Neural cell (in vitro differentiated cells): ENCODE data around the gene NRN1. TPM values are rescaled to one million over a fixed set of nuclear protein-coding genes. Genes with fewer than 3 reads are reported as not detected.

Source experiments
- H2AFZ ChIP-seq: fragments of 200-600, 300-800 bp; sonication (generic), shearing (Covaris generic); 2 replicates; pipeline ENCODE4 v1.6.0; 2014; ENCODE audit warnings: low read depth, mild to moderate bottlenecking, antibody characterized with exemption, low read length, moderate library complexity
- H3F3A ChIP-seq: fragments of 200-600 bp; shearing (Covaris generic); 2 replicates; pipeline ENCODE4 v1.6.1; 2016; ENCODE audit warnings: mild to moderate bottlenecking, moderate library complexity, mixed read lengths, antibody characterized with exemption, low read length; ENCODE audit not compliant: insufficient read depth, poor library complexity, severe bottlenecking
- H3K27ac ChIP-seq: fragments of 200-600, 300-800 bp; sonication (generic), shearing (Covaris generic); 2 replicates; pipeline ENCODE4 v1.5.1; 2014; ENCODE audit warnings: mild to moderate bottlenecking, low read length, moderate library complexity
- H3K27me3 ChIP-seq: fragments of 300-800, 200-600 bp; sonication (generic), shearing (Covaris generic); 2 replicates; pipeline ENCODE4 v1.6.0; 2014; ENCODE audit warnings: mild to moderate bottlenecking, low read depth, low read length, moderate library complexity; ENCODE audit not compliant: insufficient read depth
- H3K36me3 ChIP-seq: fragments of 300-800, 200-600 bp; sonication (generic), shearing (Covaris generic); 2 replicates; pipeline ENCODE4 v1.5.1; 2014; ENCODE audit warnings: mild to moderate bottlenecking, antibody characterized with exemption, low read length, moderate library complexity; ENCODE audit not compliant: insufficient read depth
- H3K4me2 ChIP-seq: fragments of 300-800, 200-600 bp; sonication (generic), shearing (Covaris generic); 2 replicates; pipeline ENCODE4 v1.6.0; 2014; ENCODE audit warnings: mild to moderate bottlenecking, low read length
- H3K4me3 ChIP-seq: fragments of 300-800, 200-600 bp; sonication (generic), shearing (Covaris generic); 2 replicates; pipeline ENCODE4 v1.5.1; 2014; ENCODE audit warnings: mild to moderate bottlenecking, low read length, moderate library complexity
- H3K79me2 ChIP-seq: fragments of 200-600 bp; shearing (Covaris generic); replicated peaks from 2 replicates; pipeline ENCODE4 v1.6.0; 2014; ENCODE audit warnings: mild to moderate bottlenecking, low read length, moderate library complexity; ENCODE audit not compliant: insufficient read depth
- H3K9ac ChIP-seq: fragments of 300-800, 200-600 bp; sonication (generic), shearing (Covaris generic); 2 replicates; pipeline ENCODE4 v1.6.1; 2016; ENCODE audit warnings: mild to moderate bottlenecking, low read length, mixed read lengths
- H3K9me2 ChIP-seq: fragments of 200-600 bp; shearing (Covaris generic); 2 replicates; pipeline ENCODE4 v1.6.1; 2016; ENCODE audit warnings: mild to moderate bottlenecking, low read length, mixed read lengths; ENCODE audit not compliant: insufficient read depth
- H3K9me3 ChIP-seq: fragments of 200-600, 300-800 bp; sonication (generic), shearing (Covaris generic); 2 replicates; pipeline ENCODE4 v1.6.1; 2016; ENCODE audit warnings: mild to moderate bottlenecking, mixed run types, low read length, moderate library complexity, mixed read lengths
- H4K20me1 ChIP-seq: fragments of 200-600 bp; shearing (Covaris generic); 2 replicates; pipeline ENCODE4 v1.6.1; 2016; ENCODE audit warnings: mild to moderate bottlenecking, mixed run types; ENCODE audit not compliant: insufficient read depth
- EP300 ChIP-seq: fragments of 450-650 bp; conservative IDR thresholded peaks from 2 replicates; pipeline ENCODE4 v1.6.1; 2014; ENCODE audit warnings: antibody characterized with exemption, mild to moderate bottlenecking, moderate library complexity; ENCODE audit not compliant: poor library complexity, severe bottlenecking
- EZH2 ChIP-seq: fragments of 200-600, 300-800 bp; shearing (Covaris generic), sonication (generic); IDR thresholded peaks from 2 replicates; pipeline ENCODE4 v1.6.1; 2014; ENCODE audit warnings: antibody characterized with exemption, low read length, borderline replicate concordance, mild to moderate bottlenecking; ENCODE audit not compliant: insufficient read depth, poor library complexity, severe bottlenecking
- MXI1 ChIP-seq: fragments of 450-650 bp; conservative IDR thresholded peaks from 2 replicates; pipeline ENCODE4 v1.6.1; 2014; ENCODE audit warnings: antibody characterized with exemption, mild to moderate bottlenecking; ENCODE audit not compliant: poor library complexity, severe bottlenecking
- POLR2AphosphoS5 ChIP-seq: IDR thresholded peaks from 2 replicates; pipeline ENCODE4 v1.6.1; 2012
- RAD21 ChIP-seq: fragments of 450-650 bp; conservative IDR thresholded peaks from 2 replicates; pipeline ENCODE4 v1.6.1; 2014; ENCODE audit warnings: antibody characterized with exemption, mild to moderate bottlenecking, moderate library complexity
- SMC3 ChIP-seq: fragments of 450-650 bp; conservative IDR thresholded peaks from 2 replicates; pipeline ENCODE4 v1.6.1; 2014; ENCODE audit warnings: antibody characterized with exemption, mild to moderate bottlenecking, moderate library complexity; ENCODE audit not compliant: poor library complexity
- TAF1 ChIP-seq: IDR thresholded peaks from 2 replicates; pipeline ENCODE4 v1.6.1; 2012; ENCODE audit warnings: low read depth
- polyA plus RNA-seq: library from polyadenylated mRNA; depleted of rRNA; stranded (reverse); fragments of >200 nt; gene quantifications from 2 replicates; pipeline ENCODE4 v1.2.3, GENCODE V29; 2014
- TF ChIP-seq, protein P1 (sequence below): IDR thresholded peaks from 2 replicates; pipeline ENCODE4 v1.6.1; 2012; ENCODE audit warnings: borderline replicate concordance
- TF ChIP-seq, protein P2 (sequence below): fragments of 450-650 bp; IDR thresholded peaks from 2 replicates; pipeline ENCODE4 v1.5.1; 2014; ENCODE audit warnings: antibody characterized with exemption, mild to moderate bottlenecking, moderate library complexity; ENCODE audit not compliant: poor library complexity, severe bottlenecking

NRN1 gene
- polyA plus RNA-seq, 1 donor from 2014 or later: 3.5 TPM

DNA sequence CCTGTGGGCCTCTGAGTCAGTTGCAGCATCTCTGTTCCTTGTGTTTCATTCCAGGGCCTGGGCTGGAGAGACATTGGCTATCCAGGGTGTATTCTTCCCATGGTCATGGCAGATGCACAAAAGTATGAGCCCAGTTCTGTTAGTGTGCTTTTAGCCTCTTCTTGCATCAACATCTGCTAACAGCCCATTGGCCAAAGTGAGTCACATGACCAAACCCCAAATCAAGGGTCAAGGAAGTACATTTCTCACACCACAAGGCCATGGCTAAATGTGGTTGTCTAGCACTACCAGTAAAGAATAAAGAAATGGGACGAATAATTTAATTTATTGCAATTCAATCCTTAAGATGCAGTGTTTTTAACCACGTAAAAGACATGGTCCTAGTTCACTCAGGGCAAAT lies 43.9 kb downstream of the NRN1 start:
- no peak overlapping the region for H3K4me2 ChIP-seq
- H3K9me3 ChIP-seq: no peaks in the 10 kb centered on the region

DNA sequence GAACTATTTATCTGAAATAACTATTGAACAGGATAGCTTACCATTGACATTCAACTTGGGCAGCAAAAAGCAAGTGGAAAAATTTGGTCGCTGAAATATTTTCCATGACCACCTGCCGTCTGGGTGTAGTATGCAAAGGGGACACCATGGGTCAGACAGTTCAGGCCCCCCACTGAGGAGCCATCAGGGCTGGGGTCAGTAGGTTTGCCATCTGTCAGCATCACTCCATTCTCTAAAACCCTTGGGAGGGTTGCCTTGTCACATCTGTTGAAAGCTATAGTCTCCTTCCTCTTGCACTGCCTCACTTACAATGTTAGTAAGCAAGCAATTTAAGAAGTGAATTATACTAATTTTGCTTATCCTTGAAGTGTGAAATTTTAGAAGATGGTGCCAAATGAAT lies 44.9 kb downstream of the NRN1 start:
- no peaks in the 10 kb centered on the region for H3K9me3 ChIP-seq
- no peak overlapping the region for H3K4me2 ChIP-seq
- H4K20me1 ChIP-seq: no peaks in the 10 kb centered on the region
- H2AFZ ChIP-seq: no peak overlapping the region
- H3K27me3 ChIP-seq: no peaks in the 10 kb centered on the region
- no peak for TF ChIP-seq MXI1
- TF ChIP-seq, protein P1, sequence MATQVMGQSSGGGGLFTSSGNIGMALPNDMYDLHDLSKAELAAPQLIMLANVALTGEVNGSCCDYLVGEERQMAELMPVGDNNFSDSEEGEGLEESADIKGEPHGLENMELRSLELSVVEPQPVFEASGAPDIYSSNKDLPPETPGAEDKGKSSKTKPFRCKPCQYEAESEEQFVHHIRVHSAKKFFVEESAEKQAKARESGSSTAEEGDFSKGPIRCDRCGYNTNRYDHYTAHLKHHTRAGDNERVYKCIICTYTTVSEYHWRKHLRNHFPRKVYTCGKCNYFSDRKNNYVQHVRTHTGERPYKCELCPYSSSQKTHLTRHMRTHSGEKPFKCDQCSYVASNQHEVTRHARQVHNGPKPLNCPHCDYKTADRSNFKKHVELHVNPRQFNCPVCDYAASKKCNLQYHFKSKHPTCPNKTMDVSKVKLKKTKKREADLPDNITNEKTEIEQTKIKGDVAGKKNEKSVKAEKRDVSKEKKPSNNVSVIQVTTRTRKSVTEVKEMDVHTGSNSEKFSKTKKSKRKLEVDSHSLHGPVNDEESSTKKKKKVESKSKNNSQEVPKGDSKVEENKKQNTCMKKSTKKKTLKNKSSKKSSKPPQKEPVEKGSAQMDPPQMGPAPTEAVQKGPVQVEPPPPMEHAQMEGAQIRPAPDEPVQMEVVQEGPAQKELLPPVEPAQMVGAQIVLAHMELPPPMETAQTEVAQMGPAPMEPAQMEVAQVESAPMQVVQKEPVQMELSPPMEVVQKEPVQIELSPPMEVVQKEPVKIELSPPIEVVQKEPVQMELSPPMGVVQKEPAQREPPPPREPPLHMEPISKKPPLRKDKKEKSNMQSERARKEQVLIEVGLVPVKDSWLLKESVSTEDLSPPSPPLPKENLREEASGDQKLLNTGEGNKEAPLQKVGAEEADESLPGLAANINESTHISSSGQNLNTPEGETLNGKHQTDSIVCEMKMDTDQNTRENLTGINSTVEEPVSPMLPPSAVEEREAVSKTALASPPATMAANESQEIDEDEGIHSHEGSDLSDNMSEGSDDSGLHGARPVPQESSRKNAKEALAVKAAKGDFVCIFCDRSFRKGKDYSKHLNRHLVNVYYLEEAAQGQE: no peak
- TF ChIP-seq EP300: no peak
- TF ChIP-seq, protein P2, sequence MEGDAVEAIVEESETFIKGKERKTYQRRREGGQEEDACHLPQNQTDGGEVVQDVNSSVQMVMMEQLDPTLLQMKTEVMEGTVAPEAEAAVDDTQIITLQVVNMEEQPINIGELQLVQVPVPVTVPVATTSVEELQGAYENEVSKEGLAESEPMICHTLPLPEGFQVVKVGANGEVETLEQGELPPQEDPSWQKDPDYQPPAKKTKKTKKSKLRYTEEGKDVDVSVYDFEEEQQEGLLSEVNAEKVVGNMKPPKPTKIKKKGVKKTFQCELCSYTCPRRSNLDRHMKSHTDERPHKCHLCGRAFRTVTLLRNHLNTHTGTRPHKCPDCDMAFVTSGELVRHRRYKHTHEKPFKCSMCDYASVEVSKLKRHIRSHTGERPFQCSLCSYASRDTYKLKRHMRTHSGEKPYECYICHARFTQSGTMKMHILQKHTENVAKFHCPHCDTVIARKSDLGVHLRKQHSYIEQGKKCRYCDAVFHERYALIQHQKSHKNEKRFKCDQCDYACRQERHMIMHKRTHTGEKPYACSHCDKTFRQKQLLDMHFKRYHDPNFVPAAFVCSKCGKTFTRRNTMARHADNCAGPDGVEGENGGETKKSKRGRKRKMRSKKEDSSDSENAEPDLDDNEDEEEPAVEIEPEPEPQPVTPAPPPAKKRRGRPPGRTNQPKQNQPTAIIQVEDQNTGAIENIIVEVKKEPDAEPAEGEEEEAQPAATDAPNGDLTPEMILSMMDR: no peak
- no peak for TF ChIP-seq SMC3
- TF ChIP-seq TAF1: no peak
- no peak for TF ChIP-seq RAD21
- no peak for TF ChIP-seq POLR2AphosphoS5
- no peak for TF ChIP-seq EZH2
- no peak overlapping the region for H3K4me3 ChIP-seq
- no peaks in the 10 kb centered on the region for H3K9me2 ChIP-seq
- no peak overlapping the region for H3K27ac ChIP-seq
- H3K9ac ChIP-seq: no peak overlapping the region
- no peaks in the 10 kb centered on the region for H3K36me3 ChIP-seq
- H3F3A ChIP-seq: no peaks in the 10 kb centered on the region
- H3K79me2 ChIP-seq: no peaks in the 10 kb centered on the region

More for the DNA sequence above, 43.9 kb downstream of the NRN1 start:
- no peaks in the 10 kb centered on the region for H3K27me3 ChIP-seq
- H3K9ac ChIP-seq: no peak overlapping the region
- H3K27ac ChIP-seq: no peak overlapping the region
- no peaks in the 10 kb centered on the region for H3K79me2 ChIP-seq
- no peaks in the 10 kb centered on the region for H3K36me3 ChIP-seq
- H4K20me1 ChIP-seq: no peaks in the 10 kb centered on the region
- no peaks in the 10 kb centered on the region for H3F3A ChIP-seq
- no peak overlapping the region for H2AFZ ChIP-seq
- H3K4me3 ChIP-seq: no peak overlapping the region
- H3K9me2 ChIP-seq: no peaks in the 10 kb centered on the region
- TF ChIP-seq EP300 (no peak), EZH2 (no peak), MXI1 (no peak), RAD21 (no peak), SMC3 (no peak), POLR2AphosphoS5 (no peak), TAF1 (no peak)
- TF ChIP-seq, protein P2: no peak
- TF ChIP-seq, protein P1: no peak
